GM23338 (cell line): Measurements from ENCODE around the gene PPP2R5B. TPM values are rescaled to one million over a fixed set of nuclear protein-coding genes. Genes with fewer than 3 reads are reported as not detected.

Experiments used
- ATAC-seq: fragments of 200-7000 bp; cut with Tn5 transposase; 3 replicates; pipeline ENCODE4 v1.9.1; 2020
- DNase-seq: peaks from one replicate; pipeline ENCODE4 v3.0.0-alpha.2; 2015; ENCODE audit warnings: low spot score
- H2AFZ ChIP-seq: fragments of 200-600 bp; sonication (generic); 2 replicates; pipeline ENCODE4 v1.8.0; 2016; ENCODE audit warnings: antibody characterized with exemption, mild to moderate bottlenecking, moderate library complexity
- H3F3A ChIP-seq: fragments of 200-600 bp; sonication (generic); replicated peaks from 2 replicates; pipeline ENCODE4 v1.8.0; 2017; ENCODE audit warnings: antibody characterized with exemption, mixed run types, low read depth
- H3K27ac ChIP-seq: fragments of 200-600 bp; sonication (generic); 2 replicates; pipeline ENCODE4 v1.6.1; 2016; ENCODE audit warnings: low read depth
- H3K27me3 ChIP-seq: fragments of 200-600 bp; sonication (generic); 2 replicates; pipeline ENCODE4 v1.8.0; 2016; ENCODE audit warnings: mild to moderate bottlenecking, mixed run types, moderate library complexity; ENCODE audit not compliant: insufficient read depth
- H3K36me3 ChIP-seq: fragments of 200-600 bp; sonication (generic); 2 replicates; pipeline ENCODE4 v1.8.0; 2016; ENCODE audit warnings: mild to moderate bottlenecking; ENCODE audit not compliant: insufficient read depth
- H3K4me1 ChIP-seq: fragments of 200-600 bp; sonication (generic); 2 replicates; pipeline ENCODE4 v1.8.0; 2016; ENCODE audit warnings: mild to moderate bottlenecking, moderate library complexity; ENCODE audit not compliant: insufficient read depth
- H3K4me2 ChIP-seq: fragments of 200-600 bp; sonication (generic); 2 replicates; pipeline ENCODE4 v1.7.1; 2017; ENCODE audit warnings: mixed run types
- H3K4me3 ChIP-seq: fragments of 200-600 bp; sonication (generic); 2 replicates; pipeline ENCODE4 v1.6.1; 2016; ENCODE audit warnings: mixed run types
- H3K79me2 ChIP-seq: fragments of 200-600 bp; sonication (generic); replicated peaks from 2 replicates; pipeline ENCODE4 v1.8.0; 2017; ENCODE audit warnings: mild to moderate bottlenecking; ENCODE audit not compliant: insufficient read depth
- H3K9me2 ChIP-seq: fragments of 200-600 bp; sonication (generic); 2 replicates; pipeline ENCODE4 v1.8.0; 2017; ENCODE audit not compliant: insufficient read depth
- H4K20me1 ChIP-seq: fragments of 200-600 bp; sonication (generic); replicated peaks from 2 replicates; pipeline ENCODE4 v1.8.0; 2017; ENCODE audit warnings: mild to moderate bottlenecking; ENCODE audit not compliant: insufficient read depth
- H3K27ac Mint-ChIP-seq: 2 replicates; pipeline ENCODE4 v1.8.0; 2020; ENCODE audit warnings: inconsistent platforms, mild to moderate bottlenecking, moderate library complexity, mixed read lengths
- H3K27me3 Mint-ChIP-seq: 3 replicates; pipeline ENCODE4 v1.8.0; 2022; ENCODE audit warnings: low read depth, mild to moderate bottlenecking, moderate library complexity, mixed read lengths, inconsistent platforms; ENCODE audit not compliant: insufficient read depth, poor library complexity
- H3K36me3 Mint-ChIP-seq: 3 replicates; pipeline ENCODE4 v1.8.0; 2021; ENCODE audit warnings: low read depth, mild to moderate bottlenecking, inconsistent platforms, moderate library complexity, mixed read lengths
- H3K4me1 Mint-ChIP-seq: 3 replicates; pipeline ENCODE4 v1.8.0; 2020; ENCODE audit warnings: mild to moderate bottlenecking, inconsistent platforms, mixed read lengths
- H3K4me3 Mint-ChIP-seq: 3 replicates; pipeline ENCODE4 v1.8.0; 2021; ENCODE audit warnings: moderate library complexity, mild to moderate bottlenecking, inconsistent platforms, mixed read lengths
- H3K9me3 Mint-ChIP-seq: 3 replicates; pipeline ENCODE4 v1.8.0; 2020; ENCODE audit warnings: moderate library complexity, mild to moderate bottlenecking, inconsistent platforms, mixed read lengths
- CREB1 ChIP-seq: fragments of 250-450 bp; sonication (Bioruptor Pico); IDR thresholded peaks from 2 replicates; pipeline ENCODE4 v1.5.0; 2020; ENCODE audit warnings: low read depth, mild to moderate bottlenecking, moderate library complexity
- CTCF ChIP-seq, 2 experiments: fragments of 200-600 bp in 1 of 2; sonication (generic) in 1 of 2; conservative IDR thresholded peaks; 2 replicates each; pipeline versions ENCODE4 v1.5.1 to v1.6.1; 2016 to 2017; ENCODE audit warnings: antibody characterized with exemption in 2 of 2, low read depth in 2 of 2, mild to moderate bottlenecking in 2 of 2, moderate library complexity in 1 of 2
- ETS1 ChIP-seq: IDR thresholded peaks from 2 replicates; pipeline ENCODE4 v1.6.1; 2016; ENCODE audit warnings: antibody characterized with exemption
- EZH2 ChIP-seq: fragments of 200-600 bp; sonication (generic); IDR thresholded peaks from one replicate; pipeline ENCODE4 v1.8.0; 2017; ENCODE audit warnings: antibody characterized with exemption, mild to moderate bottlenecking, low read depth; ENCODE audit not compliant: unreplicated experiment
- EZH2phosphoT487 ChIP-seq: fragments of 200-600 bp; sonication (generic); IDR thresholded peaks from one replicate; pipeline ENCODE4 v1.8.1; 2018; ENCODE audit warnings: antibody characterized with exemption; ENCODE audit not compliant: unreplicated experiment
- JUNB ChIP-seq: IDR thresholded peaks from one replicate; pipeline ENCODE4 v1.6.1; 2016; ENCODE audit warnings: antibody characterized with exemption; ENCODE audit not compliant: unreplicated experiment
- NANOG ChIP-seq: IDR thresholded peaks from 2 replicates; pipeline ENCODE4 v1.6.1; 2016; ENCODE audit warnings: antibody characterized with exemption, borderline replicate concordance
- POLR2AphosphoS5 ChIP-seq: IDR thresholded peaks from 2 replicates; pipeline ENCODE4 v1.6.1; 2016; ENCODE audit warnings: antibody characterized with exemption, low read depth
- REST ChIP-seq: IDR thresholded peaks from one replicate; pipeline ENCODE4 v1.6.1; 2018; ENCODE audit warnings: antibody characterized with exemption; ENCODE audit not compliant: unreplicated experiment
- STAT1 ChIP-seq: IDR thresholded peaks from one replicate; pipeline ENCODE4 v1.6.1; 2016; ENCODE audit warnings: antibody characterized with exemption; ENCODE audit not compliant: unreplicated experiment
- ZNF114 ChIP-seq: fragments of 250-450 bp; sonication (Bioruptor Pico); IDR thresholded peaks from 2 replicates; pipeline ENCODE4 v1.5.0; 2020; ENCODE audit warnings: mild to moderate bottlenecking, moderate library complexity
- ZNF331 ChIP-seq: fragments of 250-450 bp; sonication (Bioruptor Pico); IDR thresholded peaks from 2 replicates; pipeline ENCODE4 v1.5.0; 2020; ENCODE audit warnings: low read depth, mild to moderate bottlenecking, moderate library complexity
- ZNF462 ChIP-seq: fragments of 250-450 bp; sonication (Bioruptor Pico); IDR thresholded peaks from 2 replicates; pipeline ENCODE4 v1.5.0; 2020; ENCODE audit warnings: mild to moderate bottlenecking, moderate library complexity
- polyA plus RNA-seq: library from polyadenylated mRNA; unstranded; fragments of >200 nt; fragmentation: Nextera tagmentation; extraction: Ambion mirVana; gene quantifications from 2 replicates; pipeline ENCODE4 v1.2.1, GENCODE V29; 2016
- total RNA-seq: library from RNA; depleted of rRNA; stranded (reverse); fragments of >200 nt; shearing (Covaris generic); gene quantifications from 2 replicates; pipeline ENCODE4 v1.2.3, GENCODE V29; 2014

Gene PPP2R5B
- total and polyA plus RNA-seq, 2 experiments from 2014 or later = 2.8 to 5.8 TPM

- Histone ChIP-seq H3K79me2 (no peaks in the 10 kb centered on the region), H3K9me2 (no peaks in the 10 kb centered on the region), H3K27me3 (no peaks in the 10 kb centered on the region), H3K4me1 (no peaks in the 10 kb centered on the region), H3K4me3 (no peak overlapping the region), H3K4me2 (no peak overlapping the region), H4K20me1 (no peaks in the 10 kb centered on the region; the same call in 1 of the 2 replicates), H3F3A (no peaks in the 10 kb centered on the region), H2AFZ (no peak overlapping the region), H3K36me3 (no peaks in the 10 kb centered on the region), H3K27ac (no peak overlapping the region)
- Mint-ChIP-seq H3K36me3 (no peaks in the 10 kb centered on the region), H3K27ac (no peak overlapping the region), H3K4me3 (no peak overlapping the region), H3K4me1 (peaks cover 19% of the 10 kb centered on the region), H3K27me3 (peaks cover 9% of the 10 kb centered on the region), H3K9me3 (no peaks in the 10 kb centered on the region)
- ATAC-seq (no peak), DNase-seq (no peak)
- TF ChIP-seq CREB1 (CRISPR knock-in tag) (no peak), ETS1 (no peak), NANOG (no peak), ZNF114 (CRISPR knock-in tag) (no peak), REST (no peak), EZH2phosphoT487 (no peak), ZNF331 (no peak), POLR2AphosphoS5 (no peak), EZH2 (no peak), JUNB (no peak), ZNF462 (no peak), CTCF (conservative IDR thresholded peaks at IDR 0.05; ENCODE audit: low read depth in 2 of 2) (no peak), STAT1 (no peak)
Observed at GRCh38 chr11:64930340-64930739, 5.9 kb downstream of the PPP2R5B start.
